GM21723 (cell line): ENCODE measurements around the gene GNAL.

ENCODE experiments used
- ATAC-seq: cut with Tn5 transposase; IDR thresholded peaks from one replicate; pipeline ENCODE4 v1.9.1; 2021; ENCODE audit warnings: mild to moderate bottlenecking, moderate library complexity; ENCODE audit not compliant: unreplicated experiment

GNAL gene

GRCh38 chr18:11802158-11802557 lies 113.1 kb downstream of the GNAL start:
- no peak for ATAC-seq

DNA sequence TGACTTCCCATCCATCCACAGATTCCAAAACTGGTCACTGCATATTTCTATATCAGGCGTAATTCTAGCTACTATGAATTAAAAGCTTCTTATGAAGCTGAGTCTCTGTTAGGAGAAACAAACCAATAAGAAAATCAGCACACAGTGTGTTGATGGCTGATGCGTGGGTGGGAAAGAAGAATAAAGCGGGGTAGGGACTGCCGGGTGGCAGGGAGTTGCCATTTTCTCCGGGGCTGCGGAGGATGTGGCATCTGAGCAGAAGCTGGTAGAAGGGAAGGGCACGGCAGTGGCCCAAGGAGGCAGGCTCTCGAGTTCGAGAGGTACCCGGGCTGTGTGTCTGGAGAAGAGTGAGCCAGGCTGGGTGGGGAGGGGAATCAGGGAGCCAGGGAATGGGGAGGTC lies 113.5 kb downstream of the GNAL start:
- no peak for ATAC-seq

- ATAC-seq = no peak
Measured at GRCh38 chr18:11807233-11807632, 118.2 kb downstream of the GNAL start.

DNA sequence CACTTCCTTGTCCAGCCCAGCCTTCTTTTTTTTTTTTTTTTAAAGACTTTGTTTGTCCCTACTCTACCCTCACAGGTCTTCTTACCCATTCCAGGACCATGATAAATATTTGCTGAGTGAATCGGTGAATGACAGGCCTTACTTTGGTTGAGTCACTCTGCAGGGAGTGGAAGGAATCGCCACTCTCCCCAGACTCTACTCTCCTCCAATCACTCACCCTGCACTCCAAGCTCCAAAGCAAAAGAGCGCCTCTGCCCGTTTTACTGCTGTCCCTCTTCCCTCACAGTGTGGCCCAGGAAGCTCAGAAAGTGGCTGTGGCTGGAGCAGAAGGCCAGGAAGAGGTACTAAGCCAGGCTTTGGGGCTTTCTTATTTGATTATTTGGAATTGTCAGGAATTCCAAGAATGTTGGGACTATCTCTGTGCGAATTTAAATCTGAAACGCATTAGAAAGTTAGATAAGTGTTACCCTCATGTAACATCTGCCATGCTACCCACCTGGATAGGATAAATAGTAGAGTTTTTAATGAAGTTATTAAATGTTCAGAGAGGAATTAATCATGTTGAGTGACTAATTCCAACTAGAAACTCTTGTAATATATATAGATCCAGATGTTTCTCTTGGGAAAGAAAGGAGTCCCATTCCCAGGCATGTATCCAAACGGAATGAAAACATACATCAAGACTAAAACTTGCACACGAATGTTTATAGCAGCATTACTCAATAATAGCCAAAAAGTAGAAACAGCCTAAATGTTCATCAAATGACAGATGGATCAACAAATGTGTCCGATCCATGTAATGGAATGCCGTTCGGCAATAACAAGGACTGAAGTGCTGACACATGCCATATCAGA lies 119.2 kb downstream of the GNAL start:
- ATAC-seq = no peak

- no peak for ATAC-seq
Measured at GRCh38 chr18:11809895-11810294, 120.8 kb downstream of the GNAL start.

DNA sequence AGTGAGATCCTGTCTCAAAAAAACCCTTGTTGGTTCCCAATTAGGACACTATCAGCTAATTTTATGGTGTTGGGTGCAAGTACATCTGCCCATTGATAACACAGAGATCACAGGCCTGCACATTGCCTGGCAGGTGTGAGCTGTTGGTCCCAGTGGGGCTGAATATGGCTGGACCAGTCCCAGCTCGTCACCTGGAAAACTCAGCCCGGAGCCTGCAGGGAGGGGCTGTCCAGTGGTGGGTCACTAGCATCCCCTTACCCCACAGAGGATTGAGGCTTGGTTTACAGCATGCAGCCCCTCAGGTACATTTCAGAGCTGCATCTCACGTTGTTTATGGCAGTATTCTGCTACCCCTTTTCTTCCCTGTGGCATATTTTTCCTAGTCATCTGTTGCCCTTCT lies 121.3 kb downstream of the GNAL start:
- no peak for ATAC-seq

DNA sequence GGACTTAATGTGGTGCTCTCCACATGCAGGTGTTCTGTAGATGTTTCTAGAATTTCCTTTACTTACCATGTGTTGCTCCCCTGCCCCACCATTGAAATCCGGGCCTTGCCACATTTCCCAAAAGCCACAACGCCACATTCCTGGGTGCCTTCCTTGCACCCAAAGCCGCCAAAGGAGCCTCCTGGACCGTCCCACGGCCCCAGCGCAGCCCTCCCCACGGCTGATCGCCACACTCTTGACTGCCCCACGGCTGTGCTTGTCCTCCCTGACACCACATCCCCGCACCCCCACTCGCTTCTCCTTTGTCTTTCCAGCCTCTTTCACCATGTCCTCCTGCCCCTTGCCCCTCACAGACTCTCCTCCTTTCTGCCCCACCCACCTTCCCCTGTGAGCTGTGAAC lies 121.9 kb downstream of the GNAL start:
- ATAC-seq = no peak

GRCh38 chr18:11817229-11817628 lies 128.2 kb downstream of the GNAL start:
- ATAC-seq = no peak

DNA sequence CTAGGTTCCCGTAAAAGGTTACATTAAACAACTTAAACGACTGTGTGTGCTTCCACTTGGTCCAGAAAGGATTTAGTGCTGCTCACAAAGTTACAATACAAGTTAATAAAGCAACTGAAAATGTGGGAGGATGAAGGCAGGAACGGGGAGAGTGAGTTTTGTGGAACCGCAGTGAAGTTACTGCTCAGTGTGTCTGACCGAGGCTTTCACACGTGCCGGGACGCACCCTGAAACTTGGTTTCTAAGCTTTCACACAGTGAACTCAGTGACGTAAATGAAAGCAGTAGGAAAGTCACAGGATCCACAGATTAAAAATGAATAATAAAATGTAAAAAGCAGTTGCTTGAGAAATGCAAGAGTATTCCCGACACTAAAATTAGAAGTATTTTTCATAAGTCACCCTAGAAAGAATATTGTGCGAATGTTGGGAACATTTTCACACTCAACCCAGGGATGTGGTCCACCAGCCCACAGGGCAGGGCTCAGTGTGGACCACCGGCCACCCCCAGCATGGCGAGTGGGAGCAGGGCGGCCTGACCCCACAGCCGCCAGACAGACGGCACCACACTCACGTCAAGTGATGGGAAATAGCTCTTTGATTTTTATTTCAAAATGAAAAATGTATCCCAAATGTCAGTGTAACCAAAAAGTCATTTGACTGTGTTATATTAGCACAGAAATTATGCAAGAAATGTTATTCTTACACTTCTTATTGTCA lies 129.6 kb downstream of the GNAL start:
- no peak for ATAC-seq

GRCh38 chr18:11819938-11820337 lies 130.9 kb downstream of the GNAL start:
- no peak for ATAC-seq

DNA sequence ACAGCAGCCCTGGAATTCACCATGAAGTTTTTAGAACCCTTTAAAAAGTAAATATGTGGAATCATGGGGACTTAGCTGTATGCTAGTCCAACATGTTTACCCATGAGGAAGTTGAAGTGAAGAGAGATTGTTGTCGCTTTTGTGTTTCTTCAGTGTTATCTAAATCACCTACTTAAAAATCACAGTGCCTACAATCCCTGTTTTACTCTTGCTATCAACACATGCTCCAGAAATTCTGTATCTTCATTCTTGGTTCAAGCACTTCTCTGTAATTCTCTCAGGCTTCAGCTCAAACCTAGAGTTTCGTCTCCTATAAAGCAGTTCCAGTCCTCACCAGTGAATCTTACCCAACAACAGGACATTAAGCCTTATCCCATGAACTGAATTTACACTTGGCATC lies 131.6 kb downstream of the GNAL start:
- ATAC-seq = no peak

DNA sequence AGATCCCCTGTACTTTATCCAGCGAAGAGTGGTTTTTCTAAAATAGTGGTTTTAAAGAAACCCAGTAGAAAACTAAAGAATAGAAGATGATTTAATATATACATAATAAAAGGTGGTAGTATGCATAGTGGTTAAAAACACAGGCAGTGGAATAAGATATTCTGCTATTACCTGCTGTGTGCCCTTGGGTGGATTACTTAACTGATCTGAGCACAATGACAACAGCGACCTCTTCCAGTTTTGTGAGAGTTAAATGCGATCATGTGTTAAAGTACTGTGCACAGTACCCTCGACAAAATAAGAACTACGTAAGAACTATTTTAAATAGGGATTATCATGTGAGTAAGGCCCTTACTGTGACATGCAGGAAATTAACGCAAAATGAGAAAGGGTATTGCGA lies 132.1 kb downstream of the GNAL start:
- no peak for ATAC-seq

DNA sequence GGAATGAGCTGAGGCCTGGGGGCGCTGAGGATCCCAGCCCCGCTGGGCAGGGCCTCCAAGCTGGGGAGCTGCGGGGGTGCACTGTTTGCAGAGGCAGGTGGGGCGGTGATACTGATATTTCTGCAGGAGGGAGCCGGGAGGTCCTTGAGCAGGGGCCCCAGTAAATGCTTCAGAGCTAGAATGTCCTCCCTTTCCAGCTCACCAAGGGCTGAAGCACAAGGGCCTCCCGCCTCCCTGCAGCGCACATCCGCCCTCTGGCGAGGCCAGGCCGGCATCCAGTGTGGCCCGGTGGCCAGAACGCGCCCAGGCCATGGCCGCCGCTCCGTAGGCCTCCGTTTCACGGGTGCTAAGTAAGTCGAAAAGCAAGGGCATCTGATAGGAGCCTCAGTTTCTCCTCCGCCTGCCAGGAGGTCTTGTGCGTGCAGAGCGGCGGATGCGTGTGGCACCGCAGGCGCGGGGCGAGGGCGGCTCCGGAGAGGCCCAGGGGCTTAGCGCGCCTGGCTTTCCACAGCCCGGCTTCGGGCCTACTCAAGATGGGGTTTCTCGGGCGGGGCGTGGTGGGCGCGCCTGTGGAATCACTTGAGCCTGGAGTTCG lies 132.7 kb downstream of the GNAL start:
- ATAC-seq = no peak

GRCh38 chr18:11823545-11823944 lies 134.5 kb downstream of the GNAL start:
- no peak for ATAC-seq

DNA sequence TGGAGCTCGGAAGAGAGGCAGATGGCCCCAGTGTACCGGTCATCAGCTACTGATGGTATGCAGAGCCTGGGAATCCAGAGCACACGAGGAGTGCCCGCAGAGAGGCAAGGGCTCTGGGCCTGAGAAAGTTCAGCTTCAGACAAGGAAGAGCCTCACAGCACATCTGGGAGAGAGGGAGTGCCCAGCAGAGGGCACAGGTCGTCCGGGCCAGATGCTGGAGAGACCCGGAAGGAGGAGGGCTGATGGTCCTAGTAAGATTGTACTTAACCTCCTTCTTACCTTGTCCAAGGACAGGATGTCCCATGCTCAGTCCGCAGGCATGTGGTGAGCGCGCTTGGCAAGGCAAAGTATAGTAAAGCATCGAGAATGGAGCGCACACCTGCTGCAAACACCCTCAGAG lies 137.8 kb downstream of the GNAL start:
- ATAC-seq = no peak

DNA sequence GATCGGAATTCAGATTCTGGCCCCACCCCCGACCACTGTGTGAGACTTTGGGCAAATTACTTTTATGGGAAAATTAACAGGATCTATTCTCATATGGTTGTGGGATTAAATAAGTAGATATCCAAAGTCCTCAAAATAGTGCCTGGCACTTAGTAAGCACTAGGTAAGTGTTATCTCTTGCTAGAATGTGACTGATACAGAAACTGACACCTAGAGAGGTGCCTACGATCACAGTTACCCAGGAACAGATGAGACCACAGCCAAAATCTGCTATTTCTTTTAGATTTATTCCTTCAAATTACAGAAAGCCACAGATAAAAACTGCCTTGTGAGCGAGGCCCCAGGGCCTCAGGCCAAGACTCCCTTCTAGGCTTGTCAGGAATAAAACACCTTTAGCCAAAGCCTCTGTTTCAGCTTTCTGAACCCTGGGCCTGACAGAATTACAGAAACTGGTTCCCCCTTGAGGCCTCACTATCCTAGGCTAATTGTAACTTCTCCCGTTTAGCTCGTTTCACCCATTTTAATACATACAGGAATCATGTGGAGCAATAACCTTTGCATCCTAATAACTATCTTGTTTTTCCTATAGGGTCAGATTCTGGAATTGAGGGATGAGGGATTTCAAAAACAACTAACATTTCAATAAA lies 139.8 kb downstream of the GNAL start:
- no peak for ATAC-seq

- no peak for ATAC-seq
Measured at GRCh38 chr18:11830585-11830984, 141.5 kb downstream of the GNAL start.

- ATAC-seq = no peak
Measured at GRCh38 chr18:11831921-11832320, 142.9 kb downstream of the GNAL start.

GRCh38 chr18:11834772-11835171 lies 145.7 kb downstream of the GNAL start:
- no peak for ATAC-seq

DNA sequence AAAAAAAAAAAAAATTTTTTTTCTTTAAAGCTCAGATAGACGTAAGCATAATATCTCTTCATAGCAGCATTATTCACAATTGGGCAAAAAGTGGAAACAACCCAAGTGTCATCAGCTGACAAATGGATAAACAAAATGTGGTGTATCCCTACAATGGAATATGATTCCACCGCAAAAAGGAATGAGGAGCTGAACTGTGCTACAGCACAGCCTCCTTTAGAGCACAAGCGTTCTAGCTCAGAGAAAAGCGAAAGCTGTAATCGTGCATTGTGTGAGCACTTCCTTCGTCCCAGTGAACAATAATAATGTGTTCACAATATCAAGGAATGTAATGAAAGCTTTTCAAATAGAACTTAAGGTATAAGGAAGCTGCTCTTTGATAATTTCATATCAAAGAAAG lies 150.5 kb downstream of the GNAL start:
- no peak for ATAC-seq

GRCh38 chr18:11840493-11840892 lies 151.4 kb downstream of the GNAL start:
- no peak for ATAC-seq

DNA sequence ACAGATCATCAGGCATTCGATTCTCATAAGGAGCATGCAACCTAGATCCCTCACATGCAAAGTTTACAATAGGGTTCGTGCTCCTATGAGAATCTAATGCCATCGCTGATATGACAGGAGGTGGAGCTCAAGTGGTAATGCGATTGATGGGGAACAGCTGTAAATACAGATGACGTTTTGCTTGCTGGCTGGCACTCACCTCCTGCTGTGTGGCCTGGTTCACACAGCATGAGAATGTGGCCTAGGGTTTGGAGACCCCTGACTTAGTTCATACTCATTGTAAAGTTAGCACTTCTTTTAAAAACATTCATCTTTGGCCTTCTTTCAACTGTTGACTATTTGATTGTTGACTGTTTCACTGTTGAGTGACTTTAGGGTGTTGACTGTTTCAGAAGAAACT lies 153.5 kb downstream of the GNAL start:
- no peak for ATAC-seq
